ENCODE results near the gene PRSS58. TPM values are rescaled to one million over a fixed set of nuclear protein-coding genes. Genes with fewer than 3 reads are reported as not detected.

The PRSS58 gene
- total RNA-seq (not detected), polyA plus RNA-seq (not detected)
- long read RNA-seq, donor 1, result 0 reads
- long read RNA-seq, donor 2, result 0 reads
- long read RNA-seq, donor 3, result 0 reads
- long read RNA-seq, donor 4, result 0 reads
- long read RNA-seq, donor 5, result 0 reads

DNA sequence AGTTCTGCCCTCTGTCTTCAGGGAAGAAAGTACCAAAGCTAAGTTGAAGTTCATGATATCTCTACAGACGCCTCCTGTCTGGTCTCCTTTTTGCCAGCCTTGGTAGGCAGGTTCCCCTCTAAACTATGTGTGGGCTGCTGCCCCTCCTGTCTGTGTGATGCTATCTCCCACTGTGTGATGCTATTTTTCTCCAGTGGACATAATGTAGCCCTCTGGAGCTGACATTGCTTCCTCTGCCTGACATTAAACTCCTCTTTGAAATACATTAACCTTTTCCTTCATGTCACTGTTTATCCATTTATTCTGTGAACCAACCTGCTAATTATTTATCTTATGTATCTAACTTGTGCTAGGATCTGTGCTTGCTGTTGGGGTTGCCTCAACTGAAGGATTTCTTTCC lies at the start of gene PRSS58:
Gene PRSS58 (minus strand): TSS at position 101 of the 400 bp plus-strand sequence. CDS start 351 bp downstream, outside the sequence.
- WGBS, 2 donors, result 22 to 82% methylated on average over 1 of the region's 1 CpG
- DNase-seq (no peak), ATAC-seq (ENCODE audit: insufficient read depth, low FRiP score) (no peak)
- H3K4me3 ChIP-seq, result no peak within 1 kb of the TSS
- no peak within 1 kb of the TSS for H3K9ac ChIP-seq (ENCODE audit: insufficient read depth in 1 of 2, low read length in 2 of 2)
- H3K27me3 ChIP-seq (ENCODE audit: control insufficient read depth in 3 of 3, insufficient read depth in 3 of 3, low read length in 2 of 3), result no peaks in the 10 kb centered on the region
- no peak for TF ChIP-seq CTCF (IDR thresholded peaks at IDR 0.05; ENCODE audit: control extremely low read depth, extremely low read depth)
- no peaks in the 10 kb centered on the region for H3K4me1 ChIP-seq (ENCODE audit: control insufficient read depth in 5 of 5, insufficient read depth in 5 of 5, low read length in 5 of 5)
- no peaks in the 10 kb centered on the region for H3K36me3 ChIP-seq (ENCODE audit: control insufficient read depth in 4 of 4, insufficient read depth in 4 of 4, low read length in 4 of 4)
- H3K27ac ChIP-seq (ENCODE audit: low read depth in 1 of 2, low read length in 1 of 2), result no peak within 1 kb of the TSS
- H3K9me3 ChIP-seq (ENCODE audit: control insufficient read depth in 4 of 4, insufficient read depth in 3 of 4, low read length in 3 of 4), result peaks cover 0 to 9% (median under 1%) of the 10 kb centered on the region in 4 donors

- no peaks in the 10 kb centered on the region for H3K27me3 ChIP-seq (ENCODE audit: control insufficient read depth in 3 of 3, insufficient read depth in 3 of 3, low read length in 2 of 3)
- DNase-seq (no peak), ATAC-seq (ENCODE audit: insufficient read depth, low FRiP score) (no peak)
- 80 to 85% methylated on average over 11 of the region's 11 CpGs for WGBS, 2 donors
- H3K36me3 ChIP-seq (ENCODE audit: control insufficient read depth in 4 of 4, insufficient read depth in 4 of 4, low read length in 4 of 4), result no peaks in the 10 kb centered on the region
- H3K9me3 ChIP-seq (ENCODE audit: control insufficient read depth in 4 of 4, insufficient read depth in 3 of 4, low read length in 3 of 4), result peaks cover 0 to 5% (median 0%) of the 10 kb centered on the region in 4 donors
- H3K9ac ChIP-seq (ENCODE audit: insufficient read depth in 1 of 2, low read length in 2 of 2), result no peak overlapping the region
- no peaks in the 10 kb centered on the region for H3K4me1 ChIP-seq (ENCODE audit: control insufficient read depth in 5 of 5, insufficient read depth in 5 of 5, low read length in 5 of 5)
- TF ChIP-seq CTCF (IDR thresholded peaks at IDR 0.05; ENCODE audit: control extremely low read depth, extremely low read depth), result no peak
- no peak overlapping the region for H3K4me3 ChIP-seq
- H3K27ac ChIP-seq (ENCODE audit: low read depth in 1 of 2, low read length in 1 of 2), result no peak overlapping the region
These were observed 49.5 kb upstream of the PRSS58 start for GRCh38 chr7:142307246-142307900.

- Histone ChIP-seq H3K9me3 (ENCODE audit: control insufficient read depth in 4 of 4, insufficient read depth in 3 of 4, low read length in 3 of 4) (peaks cover 0 to 3% (median 0%) of the 10 kb centered on the region in 4 donors), H3K9ac (ENCODE audit: insufficient read depth in 1 of 2, low read length in 2 of 2) (no peak overlapping the region), H3K4me1 (ENCODE audit: control insufficient read depth in 5 of 5, insufficient read depth in 5 of 5, low read length in 5 of 5) (no peaks in the 10 kb centered on the region), H3K27ac (ENCODE audit: low read depth in 1 of 2, low read length in 1 of 2) (no peak overlapping the region), H3K36me3 (ENCODE audit: control insufficient read depth in 4 of 4, insufficient read depth in 4 of 4, low read length in 4 of 4) (no peaks in the 10 kb centered on the region), H3K27me3 (ENCODE audit: control insufficient read depth in 3 of 3, insufficient read depth in 3 of 3, low read length in 2 of 3) (no peaks in the 10 kb centered on the region), H3K4me3 (no peak overlapping the region)
- ATAC-seq (ENCODE audit: insufficient read depth, low FRiP score) (no peak), DNase-seq (peak in 1 of 3 donors; percentile 6)
- no peak for TF ChIP-seq CTCF (IDR thresholded peaks at IDR 0.05; ENCODE audit: control extremely low read depth, extremely low read depth)
- 7 to 16% methylated on average over 2 of the region's 2 CpGs for WGBS, 2 donors
These were observed 45.8 kb upstream of the PRSS58 start for GRCh38 chr7:142303650-142304049.

All from lung (tissue), 16 donors.